GM21423 (cell line): ENCODE results near the gene DOK7.

ENCODE experiments used
- ATAC-seq: cut with Tn5 transposase; IDR thresholded peaks from one replicate; pipeline ENCODE4 v1.9.1; 2021; ENCODE audit warnings: mild to moderate bottlenecking, moderate library complexity; ENCODE audit not compliant: unreplicated experiment

DOK7 gene

GRCh38 chr4:3518941-3519340 is 55.8 kb downstream of the DOK7 start:
- no peak for ATAC-seq

GRCh38 chr4:3519468-3520264 is 56.6 kb downstream of the DOK7 start:
- ATAC-seq = no peak

- no peak for ATAC-seq
Measured at GRCh38 chr4:3520276-3520675, 57.2 kb downstream of the DOK7 start.

- no peak for ATAC-seq
Measured at GRCh38 chr4:3520796-3521600, 57.9 kb downstream of the DOK7 start.

GRCh38 chr4:3521621-3522325 is 58.7 kb downstream of the DOK7 start:
- no peak for ATAC-seq

- no peak for ATAC-seq
Measured at GRCh38 chr4:3522326-3522640, 59.2 kb downstream of the DOK7 start.

GRCh38 chr4:3522651-3523050 is 59.5 kb downstream of the DOK7 start:
- no peak for ATAC-seq

- ATAC-seq = no peak
Measured at GRCh38 chr4:3523146-3523627, 60.1 kb downstream of the DOK7 start.

GRCh38 chr4:3523628-3524221 is 60.6 kb downstream of the DOK7 start:
- ATAC-seq = no peak

- ATAC-seq = no peak
Measured at GRCh38 chr4:3524349-3524748, 61.2 kb downstream of the DOK7 start.

- no peak for ATAC-seq
Measured at GRCh38 chr4:3524920-3525319, 61.8 kb downstream of the DOK7 start.

GRCh38 chr4:3525532-3526430 is 62.7 kb downstream of the DOK7 start:
- no peak for ATAC-seq

GRCh38 chr4:3526456-3526855 is 63.4 kb downstream of the DOK7 start:
- no peak for ATAC-seq

GRCh38 chr4:3527101-3527913 is 64.2 kb downstream of the DOK7 start:
- ATAC-seq = no peak

- no peak for ATAC-seq
Measured at GRCh38 chr4:3527914-3528876, 65.1 kb downstream of the DOK7 start.

- no peak for ATAC-seq
Measured at GRCh38 chr4:3529363-3529762, 66.3 kb downstream of the DOK7 start.

GRCh38 chr4:3530051-3530450 is 66.9 kb downstream of the DOK7 start:
- ATAC-seq = no peak

- no peak for ATAC-seq
Measured at GRCh38 chr4:3530663-3531254, 67.7 kb downstream of the DOK7 start.
